Upper lobe of right lung (tissue), 1 donor: ENCODE measurements around the gene ELFN2. TPM values are rescaled to one million over a fixed set of nuclear protein-coding genes. Genes with fewer than 3 reads are reported as not detected.

Experiments
- ATAC-seq: fragments of 200-7000 bp; cut with Tn5 transposase; one replicate; pipeline ENCODE4 v1.9.1; 2020; ENCODE audit warnings: mild to moderate bottlenecking, moderate library complexity
- DNase-seq: peaks from one replicate; pipeline ENCODE4 v3.0.0-alpha.2; 2020
- H3K27ac ChIP-seq: fragments of 200-600 bp; one replicate; pipeline ENCODE4 v1.8.0; 2022
- H3K27me3 ChIP-seq: fragments of 200-600 bp; one replicate; pipeline ENCODE4 v1.8.0; 2022; ENCODE audit warnings: mild to moderate bottlenecking
- H3K36me3 ChIP-seq: fragments of 200-600 bp; one replicate; pipeline ENCODE4 v1.8.0; 2022
- H3K4me1 ChIP-seq: fragments of 200-600 bp; one replicate; pipeline ENCODE4 v1.8.0; 2022
- H3K4me3 ChIP-seq: fragments of 200-600 bp; one replicate; pipeline ENCODE4 v1.8.0; 2022; ENCODE audit warnings: mild to moderate bottlenecking
- H3K9me3 ChIP-seq: fragments of 200-600 bp; one replicate; pipeline ENCODE4 v1.8.0; 2022
- CTCF ChIP-seq: fragments of 200-600 bp; IDR thresholded peaks from one replicate; pipeline ENCODE4 v1.8.0; 2022; ENCODE audit warnings: antibody characterized with exemption
- intact Hi-C: fragments of 100-400 bp; cut with DNase I; formaldehyde crosslinking; loops from one replicate; pipeline ENCODE4 v1.11.0; 2022
- total RNA-seq: library from RNA; stranded (reverse); fragmentation: NEBNext Ultra II Directional; extraction: Animal tissue kit (Norgen Biotek cat#: 25700); gene quantifications from one replicate; pipeline ENCODE4 v1.2.1, GENCODE V29; 2021
- donor health status: DM: no; HTN: yes; CAD: no; lungs with severe emphysema.

The ELFN2 gene
- total RNA-seq, 1 donor from 2014 or later: 0.72 TPM

GRCh38 chr22:37383341-37383740, 43.9 kb downstream of the ELFN2 start:
- DNase-seq (no peak), ATAC-seq (no peak)
- Histone ChIP-seq H3K36me3 (no peaks in the 10 kb centered on the region), H3K27ac (no peak overlapping the region), H3K4me1 (no peaks in the 10 kb centered on the region), H3K27me3 (peaks cover 17% of the 10 kb centered on the region), H3K4me3 (no peak overlapping the region), H3K9me3 (no peaks in the 10 kb centered on the region)
- no peak for TF ChIP-seq CTCF
- intact Hi-C loops: no loop called here

- Histone ChIP-seq H3K27me3 (peaks cover 31% of the 10 kb centered on the region), H3K9me3 (no peaks in the 10 kb centered on the region), H3K36me3 (no peaks in the 10 kb centered on the region), H3K27ac (no peak overlapping the region), H3K4me1 (no peaks in the 10 kb centered on the region), H3K4me3 (no peak overlapping the region)
- ATAC-seq: no peak
- no peak for DNase-seq
- intact Hi-C loops: no loop called here
- TF ChIP-seq CTCF: no peak
Measured at GRCh38 chr22:37381489-37381888, 45.8 kb downstream of the ELFN2 start.

- no peak for DNase-seq
- intact Hi-C loops: no loop called here
- H3K27ac ChIP-seq: no peak overlapping the region
- TF ChIP-seq CTCF: no peak
- no peaks in the 10 kb centered on the region for H3K4me1 ChIP-seq
- H3K27me3 ChIP-seq: peaks cover 33% of the 10 kb centered on the region
- H3K4me3 ChIP-seq: no peak overlapping the region
- no peaks in the 10 kb centered on the region for H3K36me3 ChIP-seq
- H3K9me3 ChIP-seq: no peaks in the 10 kb centered on the region
- ATAC-seq: no peak
Measured at GRCh38 chr22:37379722-37380121, 47.6 kb downstream of the ELFN2 start.

- peaks cover 33% of the 10 kb centered on the region for H3K27me3 ChIP-seq
- no peak for TF ChIP-seq CTCF
- no peaks in the 10 kb centered on the region for H3K4me1 ChIP-seq
- H3K27ac ChIP-seq: no peak overlapping the region
- no peaks in the 10 kb centered on the region for H3K36me3 ChIP-seq
- ATAC-seq: no peak
- H3K4me3 ChIP-seq: no peak overlapping the region
- no peaks in the 10 kb centered on the region for H3K9me3 ChIP-seq
- no peak for DNase-seq
- intact Hi-C loops: no loop called here
Measured at GRCh38 chr22:37379085-37379484, 48.2 kb downstream of the ELFN2 start.

- no peaks in the 10 kb centered on the region for H3K9me3 ChIP-seq
- H3K4me1 ChIP-seq: no peaks in the 10 kb centered on the region
- no peak for ATAC-seq
- no peak overlapping the region for H3K27ac ChIP-seq
- H3K36me3 ChIP-seq: no peaks in the 10 kb centered on the region
- H3K4me3 ChIP-seq: no peak overlapping the region
- intact Hi-C loops: no loop called here
- DNase-seq: no peak
- no peak for TF ChIP-seq CTCF
- H3K27me3 ChIP-seq: peaks cover 33% of the 10 kb centered on the region
Measured at GRCh38 chr22:37378642-37379058, 48.6 kb downstream of the ELFN2 start.

- no peaks in the 10 kb centered on the region for H3K9me3 ChIP-seq
- no peak overlapping the region for H3K4me3 ChIP-seq
- H3K27ac ChIP-seq: no peak overlapping the region
- no peaks in the 10 kb centered on the region for H3K4me1 ChIP-seq
- intact Hi-C loops: no loop called here
- ATAC-seq: no peak
- DNase-seq: no peak
- no peak for TF ChIP-seq CTCF
- peaks cover 33% of the 10 kb centered on the region for H3K27me3 ChIP-seq
- no peaks in the 10 kb centered on the region for H3K36me3 ChIP-seq
Measured at GRCh38 chr22:37377927-37378326, 49.4 kb downstream of the ELFN2 start.
